HCT116 (cell line): ENCODE data around the gene MSRB2. TPM values are rescaled to one million over a fixed set of nuclear protein-coding genes. Genes with fewer than 3 reads are reported as not detected.

Source experiments
- ATAC-seq: fragments of 200-7000 bp; cut with Tn5 transposase; 2 replicates; pipeline ENCODE4 v1.9.1; 2020; ENCODE audit warnings: mild to moderate bottlenecking, moderate library complexity
- BruUV-seq: library from RNA; stranded (reverse); fragments of 400-500 nt; replicated peaks from 2 replicates; lab custom pipeline; 2021; lab: Mats Ljungman, UMichigan
- CTCF ChIA-PET: fragments of 300-600 bp; sonication (Branson Sonifier 250); formaldehyde crosslinking; loops from one replicate; lab custom pipeline; 2021; ENCODE audit warnings: antibody characterized with exemption; lab: Charles Lee
- POLR2A ChIA-PET: fragments of 300-600, 350-600 bp; sonication (Branson Sonifier 250); formaldehyde crosslinking; loops from one replicate; lab custom pipeline; 2021; ENCODE audit warnings: antibody characterized with exemption; lab: Charles Lee
- RAD21 ChIA-PET, 2 experiments: fragments of 300-600 bp; sonication (Branson Sonifier 250); formaldehyde crosslinking; loops; one replicate each; lab custom pipeline; 2023; ENCODE audit warnings: low total read pairs in 2 of 2; ENCODE audit not compliant: uncharacterized antibody in 2 of 2, unreplicated experiment in 2 of 2, low non-redundant PET in 1 of 2; lab: Charles Lee
- DNase-seq: peaks from one replicate; pipeline ENCODE4 v3.0.0-alpha.2; 2010; ENCODE audit warnings: low read depth, low spot score
- H2AFZ ChIP-seq: fragments of 200-600 bp; shearing (Covaris generic), sonication (generic); 2 replicates; pipeline ENCODE4 v1.6.1; 2017; ENCODE audit warnings: low read depth, mixed run types, mixed read lengths, antibody characterized with exemption, low read length; ENCODE audit not compliant: poor library complexity, severe bottlenecking
- H3K27ac ChIP-seq: 2 replicates; pipeline ENCODE4 v1.5.1; 2012; ENCODE audit warnings: low read depth, low read length
- H3K27me3 ChIP-seq: fragments of 200-600 bp; sonication (generic); 2 replicates; pipeline ENCODE4 v1.6.1; 2016; ENCODE audit warnings: mixed run types, low read length, mixed read lengths; ENCODE audit not compliant: insufficient read depth
- H3K36me3 ChIP-seq, 2 experiments: fragments of 200-500 bp in 1 of 2; fragments of 200-600 bp in 1 of 2; sonication (Bioruptor generic) in 1 of 2; sonication (generic) in 1 of 2; 2 replicates each; pipeline versions ENCODE4 v1.5.1 to v1.6.1; 2014 to 2016; ENCODE audit warnings: low read length in 2 of 2, inconsistent platforms in 1 of 2, mixed read lengths in 1 of 2, mixed run types in 1 of 2; ENCODE audit not compliant: insufficient read depth in 2 of 2, control insufficient read depth in 1 of 2
- H3K4me1 ChIP-seq, 2 experiments: fragments of 200-600 bp in 1 of 2; sonication (generic) in 1 of 2; 2 replicates each; pipeline versions ENCODE4 v1.5.1 to v1.6.1; 2012 to 2017; ENCODE audit warnings: low read length in 2 of 2, inconsistent platforms in 1 of 2, mild to moderate bottlenecking in 1 of 2, mixed read lengths in 1 of 2, mixed run types in 1 of 2, moderate library complexity in 1 of 2; ENCODE audit not compliant: insufficient read depth in 2 of 2, control insufficient read depth in 1 of 2
- H3K4me2 ChIP-seq: fragments of 200-600 bp; sonication (generic); 2 replicates; pipeline ENCODE4 v1.6.1; 2017; ENCODE audit warnings: mixed run types, low read length, mixed read lengths
- H3K4me3 ChIP-seq, 2 experiments: fragments of 200-600 bp in 1 of 2; sonication (generic) in 1 of 2; replicated peaks in 1 of 2; 2 replicates each; pipeline ENCODE4 v1.5.1; 2011 to 2016; ENCODE audit warnings: low read length in 2 of 2, control low read depth in 1 of 2, low read depth in 1 of 2, mild to moderate bottlenecking in 1 of 2, mixed read lengths in 1 of 2, mixed run types in 1 of 2
- H3K79me2 ChIP-seq: fragments of 200-600 bp; sonication (generic); 2 replicates; pipeline ENCODE4 v1.6.1; 2017; ENCODE audit warnings: mild to moderate bottlenecking, mixed run types, low read length, moderate library complexity, mixed read lengths; ENCODE audit not compliant: insufficient read depth
- H3K9ac ChIP-seq: fragments of 200-600 bp; sonication (generic); 2 replicates; pipeline ENCODE4 v1.6.1; 2016; ENCODE audit warnings: low read length, mixed read lengths
- H3K9me2 ChIP-seq: fragments of 200-600 bp; sonication (generic), shearing (Covaris generic); 2 replicates; pipeline ENCODE4 v1.6.1; 2017; ENCODE audit warnings: mixed run types, mild to moderate bottlenecking, moderate library complexity; ENCODE audit not compliant: insufficient read depth
- H3K9me3 ChIP-seq, 2 experiments: fragments of 200-500 bp in 1 of 2; fragments of 200-600 bp in 1 of 2; sonication (Bioruptor generic) in 1 of 2; sonication (generic) in 1 of 2; 2 replicates each; pipeline ENCODE4 v1.6.1; 2014 to 2017; ENCODE audit warnings: low read length in 2 of 2, mixed read lengths in 2 of 2, inconsistent platforms in 1 of 2, low read depth in 1 of 2, mild to moderate bottlenecking in 1 of 2, mixed run types in 1 of 2, moderate library complexity in 1 of 2; ENCODE audit not compliant: control insufficient read depth in 1 of 2, insufficient read depth in 1 of 2
- H4K20me1 ChIP-seq: fragments of 200-600 bp; sonication (generic), shearing (Covaris generic); 2 replicates; pipeline ENCODE4 v1.6.1; 2017; ENCODE audit warnings: mixed run types, mild to moderate bottlenecking, moderate library complexity; ENCODE audit not compliant: insufficient read depth
- CBX3 ChIP-seq: IDR thresholded peaks from 2 replicates; pipeline ENCODE4 v1.6.1; 2012; ENCODE audit warnings: low read depth
- CEBPB ChIP-seq: IDR thresholded peaks from 2 replicates; pipeline ENCODE4 v1.6.1; 2012; ENCODE audit warnings: low read depth
- CTCF ChIP-seq, 3 experiments: fragments of 200-600 bp in 1 of 3; sonication (generic) in 1 of 3; IDR thresholded peaks in 2 of 3; conservative IDR thresholded peaks in 1 of 3; 2 replicates each; pipeline ENCODE4 v1.5.1; 2012 to 2017; ENCODE audit warnings: low read depth in 2 of 3, low read length in 2 of 3, antibody characterized with exemption in 1 of 3, borderline replicate concordance in 1 of 3, control low read depth in 1 of 3, mild to moderate bottlenecking in 1 of 3, mixed read lengths in 1 of 3, mixed run types in 1 of 3, moderate library complexity in 1 of 3; ENCODE audit not compliant: insufficient read depth in 1 of 3
- FOSL1 ChIP-seq: IDR thresholded peaks from 2 replicates; pipeline ENCODE4 v1.6.1; 2012; ENCODE audit warnings: low read depth
- MAX ChIP-seq: IDR thresholded peaks from 2 replicates; pipeline ENCODE4 v1.6.1; 2012
- POLR2A ChIP-seq: IDR thresholded peaks from 2 replicates; pipeline ENCODE4 v1.7.0; 2011; ENCODE audit warnings: borderline replicate concordance; ENCODE audit not compliant: insufficient read depth, insufficient read length; ENCODE audit errors: extremely low read depth
- RAD21 ChIP-seq: IDR thresholded peaks from 2 replicates; pipeline ENCODE4 v1.6.1; 2012; ENCODE audit warnings: low read depth, mild to moderate bottlenecking
- SIN3A ChIP-seq: IDR thresholded peaks from 2 replicates; pipeline ENCODE4 v1.6.1; 2012; ENCODE audit warnings: low read depth
- SRF ChIP-seq: IDR thresholded peaks from 2 replicates; pipeline ENCODE4 v1.6.1; 2012; ENCODE audit warnings: low read depth
- TCF7L2 ChIP-seq: IDR thresholded peaks from 2 replicates; pipeline ENCODE4 v1.7.0; 2011; ENCODE audit warnings: borderline replicate concordance, inconsistent platforms; ENCODE audit not compliant: insufficient read depth, insufficient read length; ENCODE audit errors: extremely low read depth
- YY1 ChIP-seq: IDR thresholded peaks from 2 replicates; pipeline ENCODE4 v1.6.1; 2011; ENCODE audit warnings: low read length, low read depth, moderate library complexity, mild to moderate bottlenecking; ENCODE audit not compliant: insufficient replicate concordance; ENCODE audit errors: extremely low read depth
- ZBTB33 ChIP-seq: IDR thresholded peaks from 2 replicates; pipeline ENCODE4 v1.6.1; 2011; ENCODE audit warnings: mild to moderate bottlenecking, low read length, moderate library complexity; ENCODE audit not compliant: insufficient replicate concordance; ENCODE audit errors: extremely low read depth
- ZFX ChIP-seq: fragments of 450-650 bp; IDR thresholded peaks from 2 replicates; pipeline ENCODE4 v1.6.1; 2017
- ZNF274 ChIP-seq: fragments of 200-500 bp; sonication (Bioruptor generic); IDR thresholded peaks from 2 replicates; pipeline ENCODE4 v1.6.1; 2014; ENCODE audit warnings: mild to moderate bottlenecking, low read depth, low read length, inconsistent platforms
- intact Hi-C: fragments of 100-400 bp; cut with micrococcal nuclease; formaldehyde crosslinking; loops from 2 replicates; pipeline ENCODE4 v1.10.0; 2022
- total RNA-seq: library from RNA; stranded (reverse); gene quantifications from one replicate; pipeline ENCODE4 v1.2.1, GENCODE V29; 2021; ENCODE audit not compliant: unreplicated experiment

Gene MSRB2
- total RNA-seq, 1 experiment from 2014 or later, result 13.6 TPM

- TF ChIP-seq ZBTB33 (no peak), FOSL1 (no peak)
These were observed 16.3 kb downstream of the MSRB2 start (continued) for GRCh38 chr10:23111517-23112286.

GRCh38 chr10:23114228-23114850 is 19.0 kb downstream of the MSRB2 start:
- Histone ChIP-seq H3K4me1 (peaks cover 0 to 6% of the 10 kb centered on the region in 2 experiments; a peak in 2 of 4 replicates), H3K36me3 (no peaks in the 10 kb centered on the region), H2AFZ (no peak overlapping the region), H3K27ac (no peak overlapping the region), H3K27me3 (no peaks in the 10 kb centered on the region), H3K79me2 (no peaks in the 10 kb centered on the region), H3K4me3 (no peak overlapping the region), H3K9me2 (no peaks in the 10 kb centered on the region), H3K9ac (no peak overlapping the region), H3K9me3 (no peaks in the 10 kb centered on the region), H3K4me2 (peak overlapping the region; percentile 17), H4K20me1 (no peaks in the 10 kb centered on the region)
- intact Hi-C loops, result no loop called here
- no peak for TF ChIP-seq CEBPB
- TF ChIP-seq POLR2A, result no peak
- TF ChIP-seq YY1, result no peak
- no peak for TF ChIP-seq ZFX
- TF ChIP-seq CBX3, result no peak
- TF ChIP-seq TCF7L2, result no peak
- TF ChIP-seq ZBTB33, result no peak
- no peak for TF ChIP-seq SRF
- no peak for TF ChIP-seq CTCF (IDR thresholded peaks at IDR 0.05 in 2 of 3, conservative IDR thresholded peaks at IDR 0.05 in 1 of 3; ENCODE audit: borderline replicate concordance in 1 of 3, insufficient read depth in 1 of 3, low read depth in 2 of 3, low read length in 2 of 3)
- TF ChIP-seq RAD21, result no peak
- no peak for TF ChIP-seq SIN3A
- TF ChIP-seq MAX, result no peak
- TF ChIP-seq ZNF274, result no peak
- ChIA-PET RAD21 (no interaction called here), POLR2A (no interaction called here), CTCF (no interaction called here)
- BruUV-seq, result no TSS peak
- ATAC-seq, result no peak
- DNase-seq, result no peak
